GM12878 (cell line): ENCODE data around the gene TMEM266. TPM values are rescaled to one million over a fixed set of nuclear protein-coding genes. Genes with fewer than 3 reads are reported as not detected.

Source experiments
- ATAC-seq: fragments of 200-7000 bp; cut with Tn5 transposase; 3 replicates; pipeline ENCODE4 v1.9.1; 2020; ENCODE audit warnings: mild to moderate bottlenecking, moderate library complexity
- BruUV-seq: library from RNA; stranded (reverse); fragments of 400-500 nt; replicated peaks from 2 replicates; lab custom pipeline; 2021; lab: Mats Ljungman, UMichigan
- CTCF ChIA-PET: fragments of 300-600 bp; sonication (Branson Sonifier 250); formaldehyde crosslinking; extraction: SDS; loops from one replicate; lab custom pipeline; 2021; ENCODE audit warnings: inconsistent platforms; lab: Yijun Ruan, JAX
- POLR2A ChIA-PET: fragments of 350-600 bp; formaldehyde crosslinking; extraction: SDS; loops from one replicate; lab custom pipeline; 2021; ENCODE audit warnings: inconsistent platforms; lab: Charles Lee
- RAD21 ChIA-PET: fragments of 300-600 bp; sonication (Branson Sonifier 250); formaldehyde crosslinking; loops from one replicate; lab custom pipeline; 2023; ENCODE audit warnings: antibody characterized with exemption; ENCODE audit not compliant: unreplicated experiment; lab: Charles Lee
- SMC1A ChIA-PET: fragments of 300-600 bp; sonication (Branson Sonifier 250); formaldehyde crosslinking; loops from one replicate; lab custom pipeline; 2023; ENCODE audit not compliant: unreplicated experiment, uncharacterized antibody; lab: Charles Lee
- DNase-seq: peaks from one replicate; pipeline ENCODE4 v3.0.0-alpha.2; 2011; ENCODE audit warnings: low read depth, low spot score
- FAIRE-seq: peaks from 3 replicates; lab custom pipeline; 2011; peaks lifted over from hg19 to GRCh38; lab: Jason Lieb, UNC
- H2AFZ ChIP-seq: 2 replicates; pipeline ENCODE4 v1.6.0; 2011; ENCODE audit warnings: low read depth, low read length, control low read depth; ENCODE audit not compliant: control insufficient read depth
- H3K27ac ChIP-seq: 2 replicates; pipeline ENCODE4 v1.5.1; 2011; ENCODE audit warnings: control low read depth; ENCODE audit not compliant: control insufficient read depth, insufficient read depth
- H3K27me3 ChIP-seq, 2 experiments: replicated peaks in 1 of 2; 2 replicates each; pipeline versions ENCODE4 v1.6.0 to v1.6.1; 2011; ENCODE audit warnings: low read length in 1 of 2; ENCODE audit not compliant: control insufficient read depth in 2 of 2, insufficient read depth in 2 of 2
- H3K36me3 ChIP-seq, 2 experiments: 2 replicates each; pipeline ENCODE4 v1.5.1; 2011; ENCODE audit warnings: low read length in 1 of 2; ENCODE audit not compliant: control insufficient read depth in 2 of 2, insufficient read depth in 2 of 2
- H3K4me1 ChIP-seq: 2 replicates; pipeline ENCODE4 v1.6.1; 2011; ENCODE audit warnings: mild to moderate bottlenecking, low read length, moderate library complexity, mixed read lengths; ENCODE audit not compliant: control insufficient read depth, insufficient read depth
- H3K4me2 ChIP-seq: 2 replicates; pipeline ENCODE4 v1.6.0; 2011; ENCODE audit warnings: control low read depth; ENCODE audit not compliant: control insufficient read depth, insufficient read depth
- H3K4me3 ChIP-seq: fragments of 200-600 bp; sonication (generic); 2 replicates; pipeline ENCODE4 v1.5.1; 2016
- H3K79me2 ChIP-seq: 2 replicates; pipeline ENCODE4 v1.6.0; 2011; ENCODE audit warnings: low read length; ENCODE audit not compliant: control insufficient read depth, insufficient read depth
- H3K9ac ChIP-seq: 2 replicates; pipeline ENCODE4 v1.8.0; 2011; ENCODE audit warnings: low read length, control low read depth, mixed read lengths; ENCODE audit not compliant: control insufficient read depth, insufficient read depth
- H3K9me3 ChIP-seq: replicated peaks from 3 replicates; pipeline ENCODE4 v1.5.1; 2011; ENCODE audit warnings: mild to moderate bottlenecking, low read length; ENCODE audit not compliant: control insufficient read depth, insufficient read depth
- H4K20me1 ChIP-seq: 2 replicates; pipeline ENCODE4 v1.6.0; 2011; ENCODE audit not compliant: control insufficient read depth, insufficient read depth
- ATF7 ChIP-seq: fragments of 450-650 bp; IDR thresholded peaks from 2 replicates; pipeline ENCODE4 v1.6.1; 2016; ENCODE audit warnings: low read depth, mild to moderate bottlenecking
- CEBPB ChIP-seq, 2 experiments: fragments of 150-350 bp in 1 of 2; IDR thresholded peaks; 2 replicates each; pipeline ENCODE4 v1.6.1; 2012 to 2014; ENCODE audit warnings: low read depth in 2 of 2, low read length in 2 of 2, borderline replicate concordance in 1 of 2, inconsistent platforms in 1 of 2
- IRF5 ChIP-seq: fragments of 450-650 bp; IDR thresholded peaks from 2 replicates; pipeline ENCODE4 v1.6.1; 2017; ENCODE audit warnings: borderline replicate concordance
- PBX3 ChIP-seq: IDR thresholded peaks from 2 replicates; pipeline ENCODE4 v1.6.1; 2011; ENCODE audit warnings: mild to moderate bottlenecking, low read depth, low read length, moderate library complexity; ENCODE audit not compliant: insufficient replicate concordance
- ZNF592 ChIP-seq: fragments of 450-650 bp; IDR thresholded peaks from 2 replicates; pipeline ENCODE4 v1.6.1; 2017; ENCODE audit warnings: mild to moderate bottlenecking, moderate library complexity
- WGBS: methylation state at CpG from one replicate; pipeline ENCODE4 v1.1.6; 2016; ENCODE audit warnings: low lambda C conversion rate; ENCODE audit not compliant: insufficient replicate concordance, insufficient coverage; ENCODE audit errors: missing lambda C conversion rate; 5-methylcytosine and 5-hydroxymethylcytosine counted together
- in situ Hi-C: fragments of 300-500 bp; cut with MboI; formaldehyde crosslinking; loops from 9 replicates; pipeline ENCODE4 v1.14.3; 2018; ENCODE audit warnings: mixed read lengths
- intact Hi-C: fragments of 100-400 bp; cut with micrococcal nuclease; formaldehyde crosslinking; loops from one replicate; pipeline ENCODE4 v1.14.2; 2022; ENCODE audit not compliant: unreplicated experiment
- polyA plus RNA-seq, 11 experiments: library from polyadenylated mRNA; depleted of rRNA in 4 of 11; unstranded in 6 of 11; stranded (reverse) in 5 of 11; fragments of >200 nt; fragmentation: Nextera tagmentation in 4 of 11; fragmentation: Illumina TruSeq in 1 of 11; extraction: Ambion mirVana in 4 of 11; extraction: Trizol in 1 of 11; gene quantifications; 1 replicate in 1 of 11; 2 replicates in 10 of 11; pipeline versions ENCODE4 v1.2.1 to v1.2.3, GENCODE V29; 2011 to 2016; ENCODE audit warnings: inconsistent platforms in 2 of 11, missing spikeins in 2 of 11, low read depth in 1 of 11
- total RNA-seq, 4 experiments: library from RNA; depleted of rRNA in 3 of 4; stranded (reverse); fragments of >200 nt in 3 of 4; fragmentation: Illumina TruSeq in 1 of 4; extraction: Trizol in 1 of 4; gene quantifications; 2 replicates each; pipeline versions ENCODE4 v1.2.1 to v1.2.3, GENCODE V29; 2013 to 2021

The TMEM266 gene
- total and polyA plus RNA-seq, 10 of the 15 experiments (the other 5 are each of a cell fraction or from before 2014, with no cell fraction given), result 0.11 to 0.70 (median 0.39) TPM

DNA sequence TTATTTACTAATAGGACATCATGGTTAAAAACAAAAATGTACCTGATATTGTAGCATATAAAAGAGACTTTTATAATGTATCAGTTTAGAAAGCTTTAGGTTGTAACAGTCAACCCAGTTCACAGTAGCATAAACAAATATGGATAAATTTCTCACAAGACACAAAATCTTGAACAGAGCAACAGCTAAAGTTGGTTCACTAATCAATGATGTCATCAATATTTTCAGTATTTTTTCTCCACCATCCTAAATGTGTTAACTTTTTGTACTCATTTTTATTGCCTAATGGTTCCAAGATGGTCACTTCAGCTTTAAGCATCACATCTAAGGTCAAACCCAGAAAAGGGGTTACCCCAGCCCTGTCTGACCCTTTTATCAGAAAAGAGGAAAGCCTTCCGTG lies 26.3 kb upstream of the TMEM266 start:
- H3K9me3 ChIP-seq, result no peaks in the 10 kb centered on the region; the same call in 2 of the 3 replicates
- no peak overlapping the region for H3K27ac ChIP-seq
- ATAC-seq, result no peak
- DNase-seq, result no peak
- no peak overlapping the region for H3K9ac ChIP-seq
- intact Hi-C loops (no loop called here), in situ Hi-C loops (no loop called here)
- ChIA-PET POLR2A (no interaction called here), SMC1A (interaction anchor here (0.9 to 1.4 kb wide), 2 partner anchors 10 to 108 kb away, joined by 3 read pairs; no protein-coding TSS in a partner anchor), RAD21 (no interaction called here), CTCF (interaction anchor here (1.2 to 2.2 kb wide), 3 partner anchors 9 to 106 kb away, joined by 5 to 9 read pairs (median 5); no protein-coding TSS in a partner anchor)
- H2AFZ ChIP-seq, result no peak overlapping the region
- 8% methylated on average over 1 of the region's 1 CpG for WGBS
- H4K20me1 ChIP-seq, result no peaks in the 10 kb centered on the region
- no peak for FAIRE-seq
- TF ChIP-seq IRF5 (no peak), ZNF592 (no peak), PBX3 (no peak), CEBPB (IDR thresholded peaks at IDR 0.05; ENCODE audit: borderline replicate concordance in 1 of 2, low read depth in 2 of 2, low read length in 2 of 2) (no peak), ATF7 (peak; percentile 42; the same call in 1 of the 2 replicates)
- H3K79me2 ChIP-seq, result no peaks in the 10 kb centered on the region
- no peaks in the 10 kb centered on the region for H3K36me3 ChIP-seq
- no peaks in the 10 kb centered on the region for H3K4me1 ChIP-seq
- no peak overlapping the region for H3K4me3 ChIP-seq
- no peaks in the 10 kb centered on the region for H3K27me3 ChIP-seq
- BruUV-seq, result no TSS peak
- H3K4me2 ChIP-seq, result no peak overlapping the region
